GM19452 (cell line): ENCODE results near the gene C1orf122.
"Not testable (repeated sequence)": the region's sequence is repeated elsewhere in the genome, so short reads cannot be mapped to it uniquely, and the experiment has no call there.

Experiments used
- ATAC-seq: cut with Tn5 transposase; IDR thresholded peaks from one replicate; pipeline ENCODE4 v1.9.1; 2021; ENCODE audit not compliant: unreplicated experiment

Gene C1orf122

GRCh38 chr1:37807555-37808368 lies at the start of gene C1orf122, which contains the start of gene YRDC:
Gene C1orf122, plus strand, starts transcription at chr1:37807790. Its CDS starts 615 bp downstream, at chr1:37808405.
Gene YRDC, minus strand, starts transcription at chr1:37808208. Its CDS starts 28 bp downstream, at chr1:37808180.
- ATAC-seq = peak; percentile 84

GRCh38 chr1:37759451-37759850 lies 48.1 kb upstream of the C1orf122 start:
- ATAC-seq = no peak

GRCh38 chr1:37761416-37762095 lies 46.0 kb upstream of the C1orf122 start:
- ATAC-seq = no peak

- no peak for ATAC-seq
Measured at GRCh38 chr1:37762516-37762915, 45.1 kb upstream of the C1orf122 start.

GRCh38 chr1:37763791-37764413 lies 43.7 kb upstream of the C1orf122 start:
- ATAC-seq = no peak

- no peak for ATAC-seq
Measured at GRCh38 chr1:37764414-37764825, 43.2 kb upstream of the C1orf122 start.

GRCh38 chr1:37764888-37765441 lies 42.6 kb upstream of the C1orf122 start, which contains the start of gene EPHA10:
Gene EPHA10, minus strand, starts transcription at chr1:37765120. Its CDS starts 54 bp downstream, at chr1:37765066.
- no peak for ATAC-seq

GRCh38 chr1:37765916-37766664 lies 41.5 kb upstream of the C1orf122 start:
- no peak for ATAC-seq

GRCh38 chr1:37767488-37767887 lies 40.1 kb upstream of the C1orf122 start:
- ATAC-seq = no peak

GRCh38 chr1:37771440-37771839 lies 36.1 kb upstream of the C1orf122 start:
- not testable (repeated sequence) for ATAC-seq

- no peak for ATAC-seq
Measured at GRCh38 chr1:37776946-37777516, 30.6 kb upstream of the C1orf122 start.

GRCh38 chr1:37778654-37779053 lies 28.9 kb upstream of the C1orf122 start:
- ATAC-seq = no peak

GRCh38 chr1:37782491-37782890 lies 25.1 kb upstream of the C1orf122 start:
- no peak for ATAC-seq

- no peak for ATAC-seq
Measured at GRCh38 chr1:37792943-37793686, 14.5 kb upstream of the C1orf122 start.

- ATAC-seq = peak; percentile 62
Measured at GRCh38 chr1:37793773-37794371, 13.7 kb upstream of the C1orf122 start, which contains the start of gene MANEAL. Gene MANEAL, plus strand, starts transcription at chr1:37793847. Its CDS starts 336 bp downstream, at chr1:37794183.

GRCh38 chr1:37794372-37795339 lies 12.9 kb upstream of the C1orf122 start:
- no peak for ATAC-seq

- ATAC-seq = no peak
Measured at GRCh38 chr1:37795340-37796125, 12.1 kb upstream of the C1orf122 start.
